ENCODE data around the gene CFAP77. TPM values are rescaled to one million over a fixed set of nuclear protein-coding genes. Genes with fewer than 3 reads are reported as not detected.

The CFAP77 gene
- total and polyA plus RNA-seq, 10 of the 15 experiments (the other 5 are each of a cell fraction or from before 2014, with no cell fraction given), result 0.33 TPM; not detected in 9

- H3K4me3 ChIP-seq, result no peak overlapping the region
- no peak for FAIRE-seq
Measured at GRCh38 chr9:132514821-132515220, 104.8 kb downstream of the CFAP77 start.

More at GRCh38 chr9:132514821-132515220, 104.8 kb downstream of the CFAP77 start:
- in situ Hi-C loops (cut with MboI), result no loop called here
- no peaks in the 10 kb centered on the region for H3K36me3 ChIP-seq (ENCODE audit: control insufficient read depth in 2 of 2, insufficient read depth in 2 of 2, low read length in 1 of 2)
- TF ChIP-seq, protein P1, sequence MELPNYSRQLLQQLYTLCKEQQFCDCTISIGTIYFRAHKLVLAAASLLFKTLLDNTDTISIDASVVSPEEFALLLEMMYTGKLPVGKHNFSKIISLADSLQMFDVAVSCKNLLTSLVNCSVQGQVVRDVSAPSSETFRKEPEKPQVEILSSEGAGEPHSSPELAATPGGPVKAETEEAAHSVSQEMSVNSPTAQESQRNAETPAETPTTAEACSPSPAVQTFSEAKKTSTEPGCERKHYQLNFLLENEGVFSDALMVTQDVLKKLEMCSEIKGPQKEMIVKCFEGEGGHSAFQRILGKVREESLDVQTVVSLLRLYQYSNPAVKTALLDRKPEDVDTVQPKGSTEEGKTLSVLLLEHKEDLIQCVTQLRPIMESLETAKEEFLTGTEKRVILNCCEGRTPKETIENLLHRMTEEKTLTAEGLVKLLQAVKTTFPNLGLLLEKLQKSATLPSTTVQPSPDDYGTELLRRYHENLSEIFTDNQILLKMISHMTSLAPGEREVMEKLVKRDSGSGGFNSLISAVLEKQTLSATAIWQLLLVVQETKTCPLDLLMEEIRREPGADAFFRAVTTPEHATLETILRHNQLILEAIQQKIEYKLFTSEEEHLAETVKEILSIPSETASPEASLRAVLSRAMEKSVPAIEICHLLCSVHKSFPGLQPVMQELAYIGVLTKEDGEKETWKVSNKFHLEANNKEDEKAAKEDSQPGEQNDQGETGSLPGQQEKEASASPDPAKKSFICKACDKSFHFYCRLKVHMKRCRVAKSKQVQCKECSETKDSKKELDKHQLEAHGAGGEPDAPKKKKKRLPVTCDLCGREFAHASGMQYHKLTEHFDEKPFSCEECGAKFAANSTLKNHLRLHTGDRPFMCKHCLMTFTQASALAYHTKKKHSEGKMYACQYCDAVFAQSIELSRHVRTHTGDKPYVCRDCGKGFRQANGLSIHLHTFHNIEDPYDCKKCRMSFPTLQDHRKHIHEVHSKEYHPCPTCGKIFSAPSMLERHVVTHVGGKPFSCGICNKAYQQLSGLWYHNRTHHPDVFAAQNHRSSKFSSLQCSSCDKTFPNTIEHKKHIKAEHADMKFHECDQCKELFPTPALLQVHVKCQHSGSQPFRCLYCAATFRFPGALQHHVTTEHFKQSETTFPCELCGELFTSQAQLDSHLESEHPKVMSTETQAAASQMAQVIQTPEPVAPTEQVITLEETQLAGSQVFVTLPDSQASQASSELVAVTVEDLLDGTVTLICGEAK (IDR thresholded peaks at IDR 0.05; ENCODE audit: borderline replicate concordance), result no peak
- TF ChIP-seq PML (IDR thresholded peaks at IDR 0.05; ENCODE audit: low read length) (no peak), MEF2A (IDR thresholded peaks at IDR 0.05; ENCODE audit: insufficient read depth, low read depth, low read length) (no peak), BCL11A (IDR thresholded peaks at IDR 0.05; ENCODE audit: low read depth, low read length) (no peak), RB1 (IDR thresholded peaks at IDR 0.05; ENCODE audit: borderline replicate concordance) (no peak), TCF12 (IDR thresholded peaks at IDR 0.05; ENCODE audit: low read depth, low read length) (no peak), TARDBP (IDR thresholded peaks at IDR 0.05; ENCODE audit: borderline replicate concordance) (no peak), RELA (IDR thresholded peaks at IDR 0.05; ENCODE audit: borderline replicate concordance, partially characterized antibody) (no peak)
- no peak for DNase-seq (ENCODE audit: low read depth, low spot score)
- POLR2A ChIA-PET, result no interaction called here
- WGBS (ENCODE audit: insufficient coverage, insufficient replicate concordance, low lambda C conversion rate, missing lambda C conversion rate), result 11% methylated on average over 8 of the region's 8 CpGs
- H3K9me3 ChIP-seq (replicated peaks; ENCODE audit: control insufficient read depth, insufficient read depth, low read length), result no peaks in the 10 kb centered on the region
- intact Hi-C loops (cut with micrococcal nuclease; ENCODE audit: unreplicated experiment), result no loop called here
- H3K4me2 ChIP-seq (ENCODE audit: control insufficient read depth, insufficient read depth), result no peak overlapping the region
- SMC1A ChIA-PET (ENCODE audit: uncharacterized antibody, unreplicated experiment), result no interaction called here
- no peaks in the 10 kb centered on the region for H3K4me1 ChIP-seq (ENCODE audit: control insufficient read depth, insufficient read depth, low read length)
- BruUV-seq (replicated peaks), result no TSS peak
- no peak overlapping the region for H3K27ac ChIP-seq (ENCODE audit: control insufficient read depth, insufficient read depth)
- ATAC-seq, result no peak
- no peaks in the 10 kb centered on the region for H4K20me1 ChIP-seq (ENCODE audit: control insufficient read depth, insufficient read depth)
- RAD21 ChIA-PET (ENCODE audit: unreplicated experiment), result no interaction called here
- H3K9ac ChIP-seq (ENCODE audit: control insufficient read depth, insufficient read depth, low read length), result no peak overlapping the region
- CTCF ChIA-PET, result interaction anchor here (0.5 kb wide), 1 partner anchor 136 kb away, joined by 3 read pairs; no protein-coding TSS in a partner anchor
- H3K27me3 ChIP-seq (replicated peaks in 1 of 2; ENCODE audit: control insufficient read depth in 2 of 2, insufficient read depth in 2 of 2, low read length in 1 of 2), result peaks cover 0 to 2% of the 10 kb centered on the region in 2 experiments; a peak in 2 of 4 replicates
- no peak overlapping the region for H2AFZ ChIP-seq (ENCODE audit: control insufficient read depth, low read depth, low read length)
- no peaks in the 10 kb centered on the region for H3K79me2 ChIP-seq (ENCODE audit: control insufficient read depth, insufficient read depth, low read length)
